LNCAP (cell line): ENCODE data around the gene HTR3C.

Experiments used
- TF ChIP-seq, protein P1 (sequence below): fragments of 450-650 bp; IDR thresholded peaks from 2 replicates; pipeline ENCODE4 v1.5.1; 2017; ENCODE audit warnings: mild to moderate bottlenecking

Gene HTR3C

DNA sequence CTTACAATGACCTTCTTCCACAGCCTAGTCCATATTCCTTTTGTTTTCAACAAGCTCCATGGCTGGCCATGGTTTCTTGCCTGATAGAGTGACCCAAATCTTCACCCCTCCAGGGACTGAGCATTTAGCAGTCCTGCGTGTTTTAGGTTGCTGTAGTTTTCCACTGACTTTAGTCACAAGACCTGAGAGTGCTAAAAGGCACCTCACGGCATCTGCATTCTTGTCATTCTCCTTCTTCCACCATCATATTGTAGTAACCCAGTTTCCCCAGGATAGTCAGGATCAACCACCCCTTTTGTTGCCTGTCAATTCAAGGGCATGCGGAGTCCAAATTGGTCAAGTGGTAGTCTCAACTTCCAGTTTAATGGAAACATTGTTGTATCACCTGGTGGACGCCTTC is 20.8 kb downstream of the HTR3C start:
- TF ChIP-seq, protein P1, sequence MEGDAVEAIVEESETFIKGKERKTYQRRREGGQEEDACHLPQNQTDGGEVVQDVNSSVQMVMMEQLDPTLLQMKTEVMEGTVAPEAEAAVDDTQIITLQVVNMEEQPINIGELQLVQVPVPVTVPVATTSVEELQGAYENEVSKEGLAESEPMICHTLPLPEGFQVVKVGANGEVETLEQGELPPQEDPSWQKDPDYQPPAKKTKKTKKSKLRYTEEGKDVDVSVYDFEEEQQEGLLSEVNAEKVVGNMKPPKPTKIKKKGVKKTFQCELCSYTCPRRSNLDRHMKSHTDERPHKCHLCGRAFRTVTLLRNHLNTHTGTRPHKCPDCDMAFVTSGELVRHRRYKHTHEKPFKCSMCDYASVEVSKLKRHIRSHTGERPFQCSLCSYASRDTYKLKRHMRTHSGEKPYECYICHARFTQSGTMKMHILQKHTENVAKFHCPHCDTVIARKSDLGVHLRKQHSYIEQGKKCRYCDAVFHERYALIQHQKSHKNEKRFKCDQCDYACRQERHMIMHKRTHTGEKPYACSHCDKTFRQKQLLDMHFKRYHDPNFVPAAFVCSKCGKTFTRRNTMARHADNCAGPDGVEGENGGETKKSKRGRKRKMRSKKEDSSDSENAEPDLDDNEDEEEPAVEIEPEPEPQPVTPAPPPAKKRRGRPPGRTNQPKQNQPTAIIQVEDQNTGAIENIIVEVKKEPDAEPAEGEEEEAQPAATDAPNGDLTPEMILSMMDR = no peak

DNA sequence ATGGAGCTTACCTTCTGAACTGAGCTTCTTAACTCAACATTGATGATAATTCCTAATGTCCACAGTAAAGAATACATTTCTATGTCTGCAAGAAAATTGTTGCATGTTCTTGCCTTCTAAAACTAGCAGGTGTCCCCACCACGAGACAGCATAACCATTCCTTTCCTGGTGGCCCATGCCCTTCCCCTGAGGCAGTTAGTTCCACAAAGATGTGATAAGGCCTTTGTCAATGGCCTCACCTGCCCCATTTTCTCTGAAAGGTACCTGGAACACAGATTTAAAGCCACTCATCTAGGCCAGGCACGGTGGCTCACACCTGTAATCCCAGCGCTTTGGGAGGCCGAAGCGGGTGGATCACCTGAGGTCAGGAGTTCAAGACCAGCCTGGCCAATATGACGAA is 23.1 kb downstream of the HTR3C start:
- TF ChIP-seq, protein P1 = no peak

DNA sequence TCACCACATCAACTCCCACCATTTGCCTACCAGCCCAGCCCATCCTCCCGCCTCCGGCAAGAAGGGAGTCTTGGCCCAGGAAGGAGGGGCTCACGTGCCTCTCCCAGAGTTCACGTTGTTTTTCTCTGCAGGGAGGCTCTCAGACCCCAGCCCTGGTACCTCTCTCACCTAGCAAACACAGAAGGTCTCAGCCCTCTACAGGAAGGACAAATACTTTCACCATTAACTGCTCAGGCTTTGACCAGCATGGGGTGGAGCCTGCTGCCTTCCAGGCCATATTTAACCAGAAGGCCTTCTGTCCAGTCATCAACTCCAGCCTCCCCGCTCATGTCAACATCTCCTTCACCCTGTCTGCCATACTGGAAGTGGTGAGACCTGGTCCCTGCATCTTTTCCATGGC is 25.0 kb downstream of the HTR3C start:
- TF ChIP-seq, protein P1 = no peak

DNA sequence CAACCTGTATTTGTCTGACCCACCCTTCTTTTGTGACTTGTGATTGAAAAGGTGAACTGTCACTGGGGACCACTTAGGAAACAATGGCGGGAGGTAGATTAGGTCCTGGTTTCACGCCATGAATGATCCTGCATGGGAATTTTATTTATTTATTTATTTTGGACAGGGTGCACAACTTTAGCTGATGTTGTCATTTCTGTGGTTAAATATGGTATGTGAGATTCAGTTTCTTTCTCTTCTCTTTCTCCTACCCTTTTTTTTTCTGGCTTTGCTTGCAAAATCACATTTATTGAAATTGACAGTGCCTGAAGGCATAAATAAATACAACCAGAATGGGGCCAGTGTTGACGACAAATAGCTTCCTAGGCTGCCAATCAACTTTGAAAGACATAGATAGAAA is 26.0 kb downstream of the HTR3C start:
- TF ChIP-seq, protein P1 = no peak

DNA sequence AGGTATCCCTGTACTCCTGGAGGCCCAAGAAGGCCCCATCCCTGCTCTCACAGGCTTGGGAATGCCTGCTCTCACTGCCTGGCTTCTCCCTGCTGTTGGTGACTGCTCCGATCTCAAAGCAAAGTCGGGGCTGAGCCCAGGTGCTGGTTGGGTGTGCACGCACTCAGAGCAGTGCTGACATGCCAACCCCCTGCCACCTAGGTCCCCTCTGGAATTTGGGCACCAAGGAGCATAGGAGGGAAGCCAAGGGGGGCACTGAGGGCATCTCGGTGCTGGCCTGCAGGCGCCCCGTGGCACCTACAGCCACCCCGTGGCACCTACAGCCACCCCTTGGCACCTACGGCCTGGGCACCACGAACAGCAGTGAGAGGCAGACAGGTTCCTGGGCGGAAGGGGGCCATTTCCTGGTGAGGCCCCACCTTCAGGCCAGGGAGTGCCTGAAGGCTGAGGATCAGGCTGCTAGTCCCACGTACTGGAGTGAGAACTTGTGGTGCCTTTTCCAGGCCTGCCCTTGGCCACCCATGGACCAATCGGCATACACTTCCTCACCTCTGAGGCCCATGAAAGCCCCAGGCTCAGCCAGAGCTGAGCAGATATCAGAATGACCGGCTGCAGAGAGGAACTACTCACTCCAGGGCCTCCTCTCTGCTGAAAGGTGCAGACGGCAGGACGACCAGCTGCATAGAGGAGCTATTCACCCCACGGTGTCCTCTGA is 28.4 kb downstream of the HTR3C start:
- TF ChIP-seq, protein P1 = no peak

DNA sequence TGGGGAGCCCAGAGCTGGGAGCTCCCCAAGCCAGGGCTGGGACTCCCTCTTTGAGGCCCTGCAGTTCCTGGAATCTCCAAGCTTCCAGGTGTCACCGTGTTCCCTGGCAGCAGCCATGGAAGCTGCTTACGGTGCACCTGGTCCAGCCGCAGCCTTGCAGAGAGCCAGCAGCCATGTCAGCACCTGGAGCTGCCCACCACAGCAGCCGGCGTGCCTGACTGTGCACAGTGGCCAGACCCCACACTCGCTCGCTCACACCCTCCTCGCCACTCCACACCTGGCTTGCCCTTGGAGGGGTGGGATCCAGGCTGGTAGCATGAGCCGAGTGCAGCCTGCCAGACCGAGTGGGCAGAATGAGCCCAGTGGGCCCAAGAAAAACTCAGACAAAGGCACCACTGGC is 29.2 kb downstream of the HTR3C start:
- TF ChIP-seq, protein P1 = no peak

DNA sequence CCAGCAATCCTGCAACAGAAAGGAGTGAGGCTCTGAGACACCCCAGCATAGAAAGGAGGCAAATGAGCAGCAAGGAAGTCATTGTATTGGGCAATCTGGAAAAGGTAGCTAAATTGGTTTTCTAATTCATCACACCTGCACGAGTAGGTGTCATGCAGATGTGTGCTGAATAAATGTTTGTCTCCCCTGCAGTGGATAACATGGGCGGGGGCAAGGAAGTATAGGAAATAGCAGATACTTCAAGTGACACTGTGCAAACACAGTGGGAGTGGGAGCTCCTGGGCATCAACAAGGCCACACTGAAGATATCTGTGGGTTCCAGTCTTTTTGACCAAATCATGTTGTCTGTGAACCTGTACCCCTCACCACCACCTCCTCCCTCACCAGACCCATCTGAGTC is 29.6 kb downstream of the HTR3C start:
- TF ChIP-seq, protein P1 = no peak

DNA sequence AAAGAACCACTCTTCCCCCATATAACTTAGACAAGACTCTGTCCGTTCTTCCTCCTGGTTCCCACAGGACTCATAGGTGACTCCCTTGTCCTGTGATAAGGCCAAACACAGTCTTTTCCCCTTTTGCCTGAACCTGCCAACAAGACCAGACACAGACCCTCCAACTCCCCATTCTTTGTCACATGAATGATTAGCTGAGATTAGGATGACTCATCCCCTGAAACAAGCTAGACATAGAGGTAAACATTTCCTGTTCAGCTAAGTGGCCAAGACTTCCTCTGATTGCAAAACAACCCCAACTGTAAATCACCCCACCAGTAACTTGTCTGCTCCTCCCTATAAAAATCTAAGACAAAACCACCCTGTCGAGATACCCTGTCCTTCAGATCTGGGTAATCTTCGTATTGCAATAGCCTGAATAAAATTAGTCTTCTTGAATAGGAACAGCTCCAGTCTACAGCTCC is 32.6 kb downstream of the HTR3C start:
- TF ChIP-seq, protein P1 = no peak
